ENCODE results near the gene TTC39C. TPM values are rescaled to one million over a fixed set of nuclear protein-coding genes. Genes with fewer than 3 reads are reported as not detected.

Gene TTC39C
- polyA plus RNA-seq, 3 donors, result 6.3 to 9.9 (median 8.1) TPM

DNA sequence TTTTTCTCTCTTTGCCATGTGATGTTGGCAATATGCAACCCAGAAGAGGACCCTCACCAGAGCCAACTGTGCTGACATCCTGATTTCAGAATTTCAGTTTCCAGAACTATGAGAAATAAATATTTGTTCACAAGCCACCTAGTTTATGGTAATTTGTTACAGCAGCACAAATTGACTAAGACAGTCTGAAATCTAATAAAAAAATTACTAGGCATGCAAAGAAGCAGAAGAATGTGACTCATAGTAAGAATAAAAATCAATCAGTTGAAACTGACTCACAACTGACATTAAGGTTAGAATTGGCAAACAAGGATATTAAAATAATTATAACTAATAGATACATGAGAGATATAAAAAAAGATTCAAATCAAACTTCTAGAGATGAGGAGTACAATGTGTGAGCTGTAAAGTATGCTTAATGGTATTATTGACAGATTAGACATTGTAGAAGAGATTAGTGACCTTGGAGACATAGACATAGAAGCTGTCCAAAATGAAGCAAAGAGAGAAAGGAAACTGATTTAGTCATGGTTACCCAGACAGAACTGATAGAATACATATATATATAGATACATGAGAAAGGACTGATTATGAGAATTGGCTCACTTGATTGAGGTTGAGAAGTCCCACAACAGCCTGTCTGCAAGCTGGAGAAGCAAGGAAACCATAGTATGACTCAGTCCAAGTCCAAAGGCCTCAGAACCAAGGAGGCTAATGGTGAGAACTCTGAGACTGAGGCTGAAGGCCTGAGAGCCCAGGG, 27.8 kb upstream of the TTC39C start:
- no peak for DNase-seq

GRCh38 chr18:23990474-23991410, 23.8 kb upstream of the TTC39C start:
- DNase-seq, result no peak

GRCh38 chr18:23992089-23992940, 22.2 kb upstream of the TTC39C start:
- no peak for DNase-seq

DNA sequence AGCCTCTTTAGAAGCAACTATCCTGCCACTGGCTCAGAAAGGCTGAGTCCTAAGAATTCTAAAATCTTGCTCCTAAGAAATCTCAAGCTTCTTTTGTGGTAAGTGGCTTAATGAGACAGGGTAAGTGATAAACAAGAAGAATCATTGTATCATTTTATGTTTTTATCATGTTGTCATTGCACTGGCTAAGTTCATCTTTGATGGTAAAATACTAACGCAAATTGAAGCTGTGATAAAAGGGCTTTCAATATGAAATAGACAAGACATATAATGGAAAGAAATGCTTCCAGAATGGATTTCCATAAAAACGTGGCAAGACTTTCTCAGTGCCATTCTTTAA, 21.6 kb upstream of the TTC39C start:
- DNase-seq, result no peak

- peak; percentile 53 for DNase-seq
Measured at GRCh38 chr18:23994361-23994902, 20.1 kb upstream of the TTC39C start.

GRCh38 chr18:23995180-23995579, 19.4 kb upstream of the TTC39C start:
- DNase-seq, result no peak

DNA sequence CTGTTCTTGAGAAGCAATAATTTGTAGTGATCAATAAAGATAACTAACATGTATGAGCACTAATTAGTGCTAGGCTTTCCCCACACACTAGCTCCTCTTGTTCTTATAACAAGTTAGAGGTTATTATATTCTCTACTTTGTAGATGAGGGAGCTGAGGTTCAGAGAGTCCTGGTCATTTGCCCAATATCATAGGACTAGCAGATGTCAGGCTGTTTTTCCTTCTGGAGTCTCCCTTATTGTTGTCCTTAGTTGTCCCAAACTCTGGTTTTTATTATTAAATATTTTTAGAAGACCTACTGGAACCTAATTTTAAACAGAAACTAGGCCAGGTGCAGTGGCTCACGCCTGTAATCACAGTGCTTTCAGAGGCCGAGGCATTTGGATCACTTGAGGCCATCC, 16.5 kb upstream of the TTC39C start:
- no peak for DNase-seq

DNA sequence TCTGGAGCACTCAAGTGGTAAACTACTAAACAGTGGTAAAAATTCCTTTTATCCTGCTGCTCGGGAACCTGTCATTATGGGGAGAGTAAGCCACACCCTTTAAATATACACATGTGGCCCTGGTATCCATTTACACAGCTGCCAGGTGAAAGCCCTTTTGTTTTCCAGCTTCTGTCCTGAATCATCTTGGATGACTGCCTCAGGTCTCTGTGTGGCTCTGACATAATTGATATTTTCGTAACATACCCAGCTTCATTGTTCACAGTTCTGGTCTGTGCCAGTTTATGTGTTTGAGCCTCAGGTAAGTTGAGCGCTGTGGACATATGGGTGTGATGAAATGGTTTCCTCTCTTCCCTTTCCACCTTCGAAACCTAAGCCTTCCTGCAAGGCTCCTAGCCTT, 15.7 kb upstream of the TTC39C start:
- DNase-seq, result no peak

DNA sequence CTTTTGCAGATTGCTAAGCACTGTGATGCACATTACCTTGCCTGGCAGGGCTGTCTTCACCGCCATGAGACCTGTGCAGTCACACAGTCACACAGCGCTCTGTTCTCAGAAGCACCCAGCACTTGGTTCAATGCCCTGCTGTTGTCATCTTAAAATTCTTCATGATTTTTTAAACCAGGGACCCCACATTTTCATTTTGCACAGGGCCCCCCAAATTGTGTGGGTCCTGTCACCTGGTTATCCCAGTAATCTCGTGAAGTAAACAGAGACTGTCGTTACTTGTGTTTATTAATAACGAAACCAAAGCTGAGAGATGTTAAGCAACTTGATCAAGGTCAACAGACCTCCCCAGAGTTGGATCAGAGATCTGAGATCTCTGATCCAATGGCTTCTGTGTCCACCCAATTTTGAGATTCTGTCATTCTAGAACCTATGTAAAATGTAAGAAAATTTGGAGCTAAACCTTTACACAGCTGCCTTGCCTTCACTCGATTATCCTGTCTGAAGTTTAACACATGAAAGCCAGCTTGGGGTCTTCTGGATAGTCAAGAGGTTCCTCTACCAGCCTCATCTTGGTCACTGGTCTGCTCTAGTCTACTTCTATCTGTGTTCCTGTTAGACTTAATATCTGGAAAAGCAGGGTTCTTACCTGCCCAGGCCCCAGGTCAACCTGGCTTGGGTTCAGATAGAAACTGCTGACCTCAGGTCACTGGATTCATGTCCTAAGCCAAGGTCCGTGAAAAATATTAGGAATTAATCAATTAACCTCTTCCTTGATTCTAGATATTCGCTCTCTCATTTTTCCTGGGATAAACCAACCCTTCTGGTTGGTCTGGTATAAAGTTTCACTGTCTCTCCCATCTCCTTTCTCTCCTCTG, 13.7 kb upstream of the TTC39C start:
- no peak for DNase-seq

GRCh38 chr18:24002479-24002878, 12.1 kb upstream of the TTC39C start:
- DNase-seq, result no peak

- DNase-seq, result no peak
Measured at GRCh38 chr18:24003288-24003687, 11.3 kb upstream of the TTC39C start.

DNA sequence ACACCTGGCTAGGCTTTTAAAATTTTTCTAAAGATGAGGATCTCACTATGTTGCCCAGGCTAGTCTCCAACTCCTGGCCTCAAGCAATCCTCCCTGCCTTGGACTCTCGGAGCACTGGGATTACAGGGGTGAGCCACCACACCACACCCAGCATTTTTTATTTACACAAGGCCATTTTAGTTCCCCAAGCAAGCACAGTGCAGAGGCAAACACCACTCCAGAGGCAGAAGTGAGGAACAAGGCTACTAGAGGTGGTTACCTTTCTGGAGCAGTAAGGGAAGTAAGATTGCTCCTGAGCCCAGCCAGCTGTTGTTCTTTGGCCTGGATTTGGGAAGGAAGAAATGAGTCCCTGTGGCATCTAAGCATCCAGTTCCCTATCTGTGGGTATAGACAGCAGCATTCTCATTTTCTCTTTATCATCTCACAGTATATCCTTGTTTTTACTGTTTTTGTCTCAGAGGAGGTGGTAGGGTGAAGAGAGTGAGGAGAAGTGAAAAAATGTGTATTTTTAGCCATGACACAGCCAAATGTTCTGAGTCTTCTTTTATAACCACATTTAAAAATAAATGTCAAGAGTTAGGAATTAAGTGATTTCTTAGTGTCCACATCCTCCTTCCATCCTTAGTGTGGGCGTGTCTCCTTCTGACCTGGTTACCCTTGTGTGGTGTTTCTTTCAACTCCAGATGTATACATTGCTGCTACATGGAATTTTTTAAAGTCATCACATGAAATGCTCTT, 10.5 kb upstream of the TTC39C start:
- DNase-seq, result no peak

GRCh38 chr18:24006712-24007313, 7.7 kb upstream of the TTC39C start:
- no peak for DNase-seq

GRCh38 chr18:24009246-24009645, 5.3 kb upstream of the TTC39C start:
- DNase-seq, result no peak

GRCh38 chr18:24009651-24010333, 4.8 kb upstream of the TTC39C start:
- no peak for DNase-seq

DNA sequence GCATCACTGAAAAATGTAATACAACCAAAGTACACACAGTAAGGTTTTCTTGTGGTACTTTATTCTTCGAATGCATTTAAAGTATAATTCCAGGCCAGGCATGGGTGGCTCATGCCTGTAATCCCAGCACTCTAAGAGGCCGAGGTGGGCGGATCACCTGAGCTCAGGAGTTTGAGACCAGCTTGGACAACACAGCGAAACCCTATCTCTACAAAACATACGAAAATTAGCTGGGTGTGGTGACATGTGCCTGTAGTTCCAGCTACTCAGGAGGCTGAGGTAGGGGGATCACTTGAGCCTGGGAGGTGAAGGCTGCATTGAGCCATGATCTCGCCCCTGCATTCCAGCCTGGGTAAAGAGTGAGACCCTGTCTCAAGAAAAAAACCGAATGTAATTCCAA, 3.9 kb upstream of the TTC39C start:
- DNase-seq, result no peak

DNA sequence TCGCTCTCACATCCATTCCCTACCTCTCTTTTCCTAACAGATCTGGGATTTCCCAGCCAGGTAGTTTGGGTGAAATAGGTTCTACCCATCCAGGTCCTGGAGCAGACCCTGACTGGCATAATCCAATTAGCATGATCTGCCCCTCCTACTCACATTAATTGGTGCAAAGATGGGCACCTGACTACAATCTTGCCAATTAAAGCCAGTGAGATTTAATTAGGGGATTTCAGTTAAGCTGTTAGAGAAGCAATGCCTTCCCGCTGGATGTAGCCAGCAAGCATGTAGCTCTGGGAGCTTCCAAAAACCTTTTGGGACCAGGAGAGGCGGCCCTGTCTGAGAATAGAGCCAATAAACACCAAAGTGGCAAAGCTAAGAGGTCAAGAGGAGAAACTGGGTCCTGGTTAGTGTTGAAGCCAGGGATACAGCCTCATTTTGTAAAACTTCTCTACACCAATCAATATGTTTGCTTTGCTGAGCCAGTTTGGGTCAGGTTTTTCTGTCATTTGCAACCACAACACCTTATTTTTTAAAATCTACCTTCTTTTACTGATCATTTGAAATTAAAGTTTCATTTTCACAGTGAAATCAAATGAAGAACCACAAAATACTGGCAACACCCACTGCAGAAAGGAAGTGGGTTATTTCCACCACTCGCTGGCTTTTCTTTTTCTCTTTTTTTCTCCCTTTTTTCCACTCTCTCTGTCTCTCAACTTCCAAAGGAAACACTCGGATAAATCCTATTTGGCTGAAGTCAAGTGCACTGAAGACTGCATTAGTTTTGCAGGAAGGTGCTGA, 3.2 kb upstream of the TTC39C start:
- DNase-seq, result no peak

GRCh38 chr18:24013051-24013450, 1.5 kb upstream of the TTC39C start:
- no peak for DNase-seq
